Esophagus squamous epithelium (tissue), 5 donors: ENCODE data around the gene AIG1. TPM values are rescaled to one million over a fixed set of nuclear protein-coding genes. Genes with fewer than 3 reads are reported as not detected.

Experiments used
- DNase-seq: peaks from one replicate; lab custom pipeline; 2025; lab: John Stamatoyannopoulos, UW
- H3K27ac ChIP-seq, 4 donors: fragments of 200-600 bp; sonication (generic); one replicate each; pipeline ENCODE4 v1.5.1; 2016 to 2019; ENCODE audit warnings: mild to moderate bottlenecking in 1 of 4
- H3K27me3 ChIP-seq, 4 donors: fragments of 200-600 bp; sonication (generic); 1 replicate in 3 of 4; 2 replicates in 1 of 4; pipeline versions ENCODE4 v1.5.1 to v1.6.0; 2017 to 2021; ENCODE audit warnings: antibody characterized with exemption in 1 of 4
- H3K36me3 ChIP-seq, 3 donors: fragments of 200-600 bp; sonication (generic); one replicate each; pipeline ENCODE4 v1.5.1; 2016 to 2019
- H3K4me1 ChIP-seq, 3 donors: fragments of 200-600 bp; sonication (generic); one replicate each; pipeline ENCODE4 v1.5.1; 2017 to 2019
- H3K4me3 ChIP-seq, 4 donors: fragments of 200-600 bp; sonication (generic); 1 replicate in 3 of 4; 2 replicates in 1 of 4; pipeline ENCODE4 v1.5.1; 2016 to 2019; ENCODE audit warnings: mild to moderate bottlenecking in 2 of 4, moderate library complexity in 1 of 4
- H3K9me3 ChIP-seq, 3 donors: fragments of 200-600 bp; sonication (generic); one replicate each; pipeline ENCODE4 v1.5.1; 2016 to 2019
- POLR2A ChIP-seq, 4 donors: fragments of 450-650 bp; IDR thresholded peaks; one replicate each; pipeline ENCODE4 v1.6.1; 2017; ENCODE audit warnings: antibody characterized with exemption in 4 of 4, mild to moderate bottlenecking in 4 of 4, moderate library complexity in 3 of 4
- WGBS, 2 donors: methylation state at CpG; one replicate each; pipeline ENCODE4 v1.1.5; 2018; 5-methylcytosine and 5-hydroxymethylcytosine counted together
- intact Hi-C: fragments of 100-400 bp; cut with DNase I; formaldehyde crosslinking; loops from one replicate; pipeline ENCODE4 v1.15.0; 2022
- total RNA-seq, 4 donors: library from RNA; depleted of rRNA; stranded (reverse); fragments of >200 nt; gene quantifications; one replicate each; pipeline ENCODE4 v1.1.0, GENCODE V29; 2016
- TF ChIP-seq, protein P1 (sequence below), 6 experiments: fragments of 450-650 bp in 4 of 6; fragments of 200-600 bp in 2 of 6; sonication (generic) in 2 of 6; IDR thresholded peaks; one replicate each; pipeline ENCODE4 v1.5.1; 2016 to 2019; ENCODE audit warnings: antibody characterized with exemption in 6 of 6, mild to moderate bottlenecking in 4 of 6, moderate library complexity in 4 of 6
- donor health status: DM: yes; HTN: yes; CAD: no.

Gene AIG1
- total RNA-seq, 4 donors from 2014 or later = 29.1 to 30.5 (median 29.9) TPM

DNA sequence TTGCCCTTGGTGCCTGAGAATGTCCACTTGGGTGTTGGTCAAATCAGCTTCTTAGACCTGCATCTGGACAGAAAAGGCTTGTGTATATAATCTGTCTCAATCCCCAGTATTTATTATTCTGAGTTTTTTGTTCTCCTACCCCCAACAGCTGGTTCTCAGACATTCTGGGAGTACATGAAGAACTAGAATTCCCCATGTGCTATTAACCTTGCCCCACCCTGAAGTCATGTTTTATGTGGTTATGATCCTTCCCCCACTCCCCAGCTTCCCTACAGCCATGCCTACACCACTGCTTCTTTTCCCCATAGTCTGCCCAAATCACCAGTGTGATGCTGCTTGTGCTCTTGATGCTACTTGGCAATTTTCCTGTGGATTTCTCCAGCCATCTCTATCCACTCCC, 232.8 kb downstream of the AIG1 start:
- Histone ChIP-seq H3K9me3 (no peaks in the 10 kb centered on the region), H3K4me1 (no peaks in the 10 kb centered on the region), H3K36me3 (no peaks in the 10 kb centered on the region), H3K4me3 (no peak overlapping the region), H3K27ac (no peak overlapping the region), H3K27me3 (no peaks in the 10 kb centered on the region)
- no peak for DNase-seq
- TF ChIP-seq, protein P1, sequence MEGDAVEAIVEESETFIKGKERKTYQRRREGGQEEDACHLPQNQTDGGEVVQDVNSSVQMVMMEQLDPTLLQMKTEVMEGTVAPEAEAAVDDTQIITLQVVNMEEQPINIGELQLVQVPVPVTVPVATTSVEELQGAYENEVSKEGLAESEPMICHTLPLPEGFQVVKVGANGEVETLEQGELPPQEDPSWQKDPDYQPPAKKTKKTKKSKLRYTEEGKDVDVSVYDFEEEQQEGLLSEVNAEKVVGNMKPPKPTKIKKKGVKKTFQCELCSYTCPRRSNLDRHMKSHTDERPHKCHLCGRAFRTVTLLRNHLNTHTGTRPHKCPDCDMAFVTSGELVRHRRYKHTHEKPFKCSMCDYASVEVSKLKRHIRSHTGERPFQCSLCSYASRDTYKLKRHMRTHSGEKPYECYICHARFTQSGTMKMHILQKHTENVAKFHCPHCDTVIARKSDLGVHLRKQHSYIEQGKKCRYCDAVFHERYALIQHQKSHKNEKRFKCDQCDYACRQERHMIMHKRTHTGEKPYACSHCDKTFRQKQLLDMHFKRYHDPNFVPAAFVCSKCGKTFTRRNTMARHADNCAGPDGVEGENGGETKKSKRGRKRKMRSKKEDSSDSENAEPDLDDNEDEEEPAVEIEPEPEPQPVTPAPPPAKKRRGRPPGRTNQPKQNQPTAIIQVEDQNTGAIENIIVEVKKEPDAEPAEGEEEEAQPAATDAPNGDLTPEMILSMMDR (IDR thresholded peaks at IDR 0.05) = no peak
- no peak for TF ChIP-seq POLR2A (IDR thresholded peaks at IDR 0.05)
- intact Hi-C loops = no loop called here

DNA sequence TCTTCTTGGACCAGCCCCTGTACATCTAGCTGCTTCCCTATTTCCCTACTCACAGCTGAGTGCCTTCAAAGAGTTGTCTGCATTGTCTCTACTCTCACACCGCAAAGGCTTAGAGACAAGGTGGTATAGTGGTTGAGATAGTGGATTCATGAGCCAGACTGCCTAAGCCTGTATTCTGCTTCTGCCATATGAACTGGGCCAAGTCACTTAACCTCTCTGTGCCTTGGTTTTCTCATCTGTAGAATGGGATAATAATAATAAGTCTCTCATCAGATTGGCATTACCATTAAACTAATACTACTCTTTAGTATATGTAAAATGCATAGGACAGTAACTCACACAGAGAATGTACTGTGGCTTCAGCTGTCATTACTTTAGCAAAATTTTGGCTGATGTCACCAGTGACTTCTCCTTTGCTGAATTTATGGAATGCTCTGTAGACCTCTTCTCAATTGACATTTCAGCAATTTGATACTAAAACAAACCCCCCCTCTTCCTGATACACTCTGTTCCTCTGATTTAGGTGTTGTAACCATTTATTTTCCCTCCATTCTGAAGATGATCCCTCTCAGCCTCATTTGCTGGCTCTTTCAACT, 233.7 kb downstream of the AIG1 start:
- Histone ChIP-seq H3K9me3 (no peaks in the 10 kb centered on the region), H3K27me3 (no peaks in the 10 kb centered on the region), H3K36me3 (no peaks in the 10 kb centered on the region), H3K27ac (no peak overlapping the region), H3K4me1 (no peaks in the 10 kb centered on the region), H3K4me3 (no peak overlapping the region)
- DNase-seq = no peak
- 57 to 92% methylated on average over 1 of the region's 1 CpG for WGBS, 2 donors
- intact Hi-C loops = no loop called here
- TF ChIP-seq POLR2A (IDR thresholded peaks at IDR 0.05) = no peak
- TF ChIP-seq, protein P1 (IDR thresholded peaks at IDR 0.05) = no peak

DNA sequence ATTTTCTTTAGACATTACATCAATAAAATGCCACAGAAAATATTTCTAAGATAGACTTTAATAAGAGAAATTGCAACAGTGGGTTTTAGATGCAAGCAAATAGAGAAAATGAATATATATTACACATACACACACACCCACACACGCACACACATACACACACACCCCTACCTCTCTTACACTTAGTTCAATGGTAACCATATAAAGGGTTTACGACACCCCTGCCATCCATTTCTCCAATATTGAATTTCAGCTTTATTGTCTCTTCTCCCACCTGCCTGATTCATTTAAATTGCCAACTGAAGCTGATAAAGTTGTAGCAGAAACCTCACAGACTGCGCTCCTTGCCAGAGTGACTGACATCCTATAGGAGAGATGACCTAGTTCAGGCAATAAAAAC, 235.2 kb downstream of the AIG1 start:
- H3K36me3 ChIP-seq = no peaks in the 10 kb centered on the region
- TF ChIP-seq, protein P1 (IDR thresholded peaks at IDR 0.05) = no peak
- no peak for TF ChIP-seq POLR2A (IDR thresholded peaks at IDR 0.05)
- H3K27me3 ChIP-seq = no peaks in the 10 kb centered on the region
- no peak overlapping the region for H3K27ac ChIP-seq
- intact Hi-C loops = no loop called here
- no peaks in the 10 kb centered on the region for H3K9me3 ChIP-seq
- 91 to 94% methylated on average over 3 of the region's 3 CpGs for WGBS, 2 donors
- H3K4me3 ChIP-seq = no peak overlapping the region
- no peak for DNase-seq
- H3K4me1 ChIP-seq = no peaks in the 10 kb centered on the region

DNA sequence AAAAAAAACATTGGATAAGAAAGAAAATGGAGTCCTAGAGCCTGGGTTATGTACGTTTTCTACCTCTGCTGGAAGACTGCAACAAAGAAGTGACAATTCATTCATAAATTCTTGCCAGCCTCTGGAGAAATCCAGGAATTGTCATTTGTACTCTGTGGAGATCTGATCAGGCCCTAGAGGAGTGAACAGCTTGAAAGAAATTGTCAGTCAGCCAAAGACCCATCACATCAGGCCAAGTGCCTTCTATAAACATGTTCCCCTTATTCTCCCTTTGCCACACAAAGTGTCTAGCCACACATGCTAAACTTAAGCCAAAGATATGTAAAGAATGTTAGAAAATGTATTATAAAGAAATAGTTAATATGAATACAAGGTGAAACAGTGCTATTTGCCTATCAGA, 237.4 kb downstream of the AIG1 start:
- 54 to 77% methylated on average over 1 of the region's 1 CpG for WGBS, 2 donors
- H3K4me3 ChIP-seq = no peak overlapping the region
- no peak for DNase-seq

More for the DNA sequence above, 237.4 kb downstream of the AIG1 start:
- no peaks in the 10 kb centered on the region for H3K27me3 ChIP-seq
- H3K9me3 ChIP-seq = no peaks in the 10 kb centered on the region
- TF ChIP-seq POLR2A (IDR thresholded peaks at IDR 0.05) = no peak
- TF ChIP-seq, protein P1 (IDR thresholded peaks at IDR 0.05) = no peak
- intact Hi-C loops = no loop called here
- H3K4me1 ChIP-seq = no peaks in the 10 kb centered on the region
- no peak overlapping the region for H3K27ac ChIP-seq
- H3K36me3 ChIP-seq = no peaks in the 10 kb centered on the region
